Mucosa of descending colon (tissue), 3 donors: ENCODE measurements around the gene CENPH. TPM values are rescaled to one million over a fixed set of nuclear protein-coding genes. Genes with fewer than 3 reads are reported as not detected.
"Not testable (repeated sequence)": the region's sequence is repeated elsewhere in the genome, so short reads cannot be mapped to it uniquely, and the experiment has no call there.

Experiments used
- ATAC-seq: fragments of 200-7000 bp; cut with Tn5 transposase; one replicate; pipeline ENCODE4 v1.9.1; 2020; ENCODE audit warnings: mild to moderate bottlenecking, moderate library complexity
- DNase-seq, 3 donors: peaks; one replicate each; pipeline ENCODE4 v3.0.0-alpha.2; 2020
- H3K36me3 ChIP-seq: fragments of 200-600 bp; one replicate; pipeline ENCODE4 v1.8.0; 2021; ENCODE audit warnings: low read depth, mild to moderate bottlenecking
- H3K4me1 ChIP-seq: fragments of 200-600 bp; one replicate; pipeline ENCODE4 v1.8.0; 2021; ENCODE audit warnings: low read depth, mild to moderate bottlenecking
- H3K4me3 ChIP-seq: fragments of 200-600 bp; one replicate; pipeline ENCODE4 v1.8.0; 2021; ENCODE audit warnings: mild to moderate bottlenecking
- H3K9me3 ChIP-seq: fragments of 200-600 bp; one replicate; pipeline ENCODE4 v1.8.0; 2021; ENCODE audit warnings: mild to moderate bottlenecking
- intact Hi-C, 2 donors: fragments of 100-400 bp; cut with DNase I in 1 of 2; cut with micrococcal nuclease in 1 of 2; formaldehyde crosslinking; loops; one replicate each; pipeline versions ENCODE4 v1.11.0 to v1.11.1; 2022; cut with DNase I, micrococcal nuclease
- total RNA-seq, 3 donors: library from RNA; stranded (reverse); fragmentation: NEBNext Ultra II Directional in 2 of 3; extraction: Animal tissue kit (Norgen Biotek cat#: 25700) in 2 of 3; gene quantifications; one replicate each; pipeline versions ENCODE4 v1.2.1 to v1.2.4, GENCODE V29; 2021 to 2023
- TF ChIP-seq, protein P1 (sequence below): fragments of 200-600 bp; IDR thresholded peaks from one replicate; pipeline ENCODE4 v1.8.0; 2022; ENCODE audit warnings: antibody characterized with exemption, mild to moderate bottlenecking
- donor health status: DM: no; HTN: no; CAD: no; lungs with moderate emphysema.
- donor health status: DM: no; HTN: no; CAD: no.
- donor health status: DM: no; HTN: yes; CAD: no.

Gene CENPH
- total RNA-seq, 3 donors from 2014 or later, result 1.5 to 9.6 (median 1.6) TPM

DNA sequence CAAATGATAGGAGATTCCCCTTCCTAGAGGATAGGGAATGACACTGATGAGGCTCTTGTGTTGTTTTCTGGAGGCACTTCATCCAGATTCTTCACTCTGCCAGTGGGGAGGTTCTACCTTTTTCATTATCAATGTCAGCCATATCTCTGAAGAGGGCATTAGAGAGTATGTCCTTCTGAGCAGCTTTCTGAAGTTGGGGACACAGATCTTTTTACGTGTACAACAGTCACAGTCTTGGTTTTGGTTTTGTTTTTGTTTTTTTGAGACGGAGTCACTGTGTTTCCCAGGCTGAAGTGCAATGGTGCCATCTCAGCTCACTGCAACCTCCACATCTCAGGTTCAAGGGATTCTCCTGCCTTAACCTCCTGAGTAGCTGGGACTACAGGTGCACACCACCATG is 22.6 kb downstream of the CENPH start:
- TF ChIP-seq, protein P1, sequence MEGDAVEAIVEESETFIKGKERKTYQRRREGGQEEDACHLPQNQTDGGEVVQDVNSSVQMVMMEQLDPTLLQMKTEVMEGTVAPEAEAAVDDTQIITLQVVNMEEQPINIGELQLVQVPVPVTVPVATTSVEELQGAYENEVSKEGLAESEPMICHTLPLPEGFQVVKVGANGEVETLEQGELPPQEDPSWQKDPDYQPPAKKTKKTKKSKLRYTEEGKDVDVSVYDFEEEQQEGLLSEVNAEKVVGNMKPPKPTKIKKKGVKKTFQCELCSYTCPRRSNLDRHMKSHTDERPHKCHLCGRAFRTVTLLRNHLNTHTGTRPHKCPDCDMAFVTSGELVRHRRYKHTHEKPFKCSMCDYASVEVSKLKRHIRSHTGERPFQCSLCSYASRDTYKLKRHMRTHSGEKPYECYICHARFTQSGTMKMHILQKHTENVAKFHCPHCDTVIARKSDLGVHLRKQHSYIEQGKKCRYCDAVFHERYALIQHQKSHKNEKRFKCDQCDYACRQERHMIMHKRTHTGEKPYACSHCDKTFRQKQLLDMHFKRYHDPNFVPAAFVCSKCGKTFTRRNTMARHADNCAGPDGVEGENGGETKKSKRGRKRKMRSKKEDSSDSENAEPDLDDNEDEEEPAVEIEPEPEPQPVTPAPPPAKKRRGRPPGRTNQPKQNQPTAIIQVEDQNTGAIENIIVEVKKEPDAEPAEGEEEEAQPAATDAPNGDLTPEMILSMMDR, result no peak
- Histone ChIP-seq H3K4me1 (no peaks in the 10 kb centered on the region), H3K36me3 (no peaks in the 10 kb centered on the region), H3K4me3 (no peak overlapping the region), H3K9me3 (no peaks in the 10 kb centered on the region)
- intact Hi-C loops, result no loop called here
- DNase-seq (no peak), ATAC-seq (peak; percentile 22)

DNA sequence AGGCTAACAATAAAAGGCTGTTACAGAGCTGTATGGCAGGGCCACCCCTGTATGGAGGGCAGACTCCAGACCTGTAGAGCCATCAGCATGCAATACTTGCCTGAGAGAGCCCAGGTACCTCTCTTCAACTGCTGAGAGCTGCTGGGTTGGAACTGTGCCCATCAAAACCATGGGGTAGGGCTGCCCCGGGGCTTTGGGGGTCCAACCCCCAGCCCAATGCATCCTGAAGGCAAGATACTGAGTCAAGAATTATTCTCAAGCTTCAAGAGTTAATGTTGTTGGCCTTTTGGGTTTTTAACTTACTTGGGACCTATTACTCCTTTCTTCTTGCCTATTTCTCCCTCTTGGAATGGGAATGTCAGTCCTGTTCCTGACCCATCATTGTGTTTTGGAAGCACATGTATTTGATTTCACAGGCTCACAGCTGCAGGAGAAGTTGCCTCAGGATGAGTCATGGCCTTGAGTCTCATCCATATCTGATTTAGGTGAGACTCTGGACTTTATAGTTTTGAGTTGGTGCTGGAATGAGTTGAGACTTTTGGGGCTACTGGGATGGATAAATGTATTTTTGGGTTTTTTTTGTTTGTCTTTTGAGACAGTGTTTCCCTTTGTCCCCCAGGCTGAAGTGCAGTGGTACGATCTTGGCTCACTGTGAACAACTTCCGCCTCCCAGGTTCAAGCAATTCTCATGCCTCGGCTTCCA is 24.3 kb downstream of the CENPH start:
- ATAC-seq, result no peak
- H3K4me1 ChIP-seq, result peaks cover 1% of the 10 kb centered on the region

DNA sequence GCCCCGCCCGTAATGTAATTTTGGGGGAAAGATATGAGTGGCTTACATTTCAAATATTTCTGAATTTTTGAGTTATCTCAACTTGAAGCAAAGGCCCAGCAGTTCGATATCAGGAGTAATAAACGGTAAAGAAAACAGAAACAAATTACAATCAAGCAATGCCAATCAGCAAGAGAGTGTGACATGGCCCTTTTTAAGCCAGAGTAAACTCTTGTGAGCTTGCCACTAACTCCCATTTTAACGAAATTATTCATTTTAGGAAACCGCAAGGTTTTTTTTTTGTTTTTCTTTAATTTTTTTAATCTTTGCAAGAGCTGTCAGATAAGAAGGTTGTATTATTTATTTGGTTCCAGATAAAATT is 27.7 kb downstream of the CENPH start:
- TF ChIP-seq, protein P1, result no peak
- DNase-seq (no peak), ATAC-seq (no peak)

More for the DNA sequence above, 24.3 kb downstream of the CENPH start:
- intact Hi-C loops, result no loop called here
- DNase-seq, result no peak
- Histone ChIP-seq H3K36me3 (no peaks in the 10 kb centered on the region), H3K4me3 (no peak overlapping the region), H3K9me3 (no peaks in the 10 kb centered on the region)
- TF ChIP-seq, protein P1, result no peak

DNA sequence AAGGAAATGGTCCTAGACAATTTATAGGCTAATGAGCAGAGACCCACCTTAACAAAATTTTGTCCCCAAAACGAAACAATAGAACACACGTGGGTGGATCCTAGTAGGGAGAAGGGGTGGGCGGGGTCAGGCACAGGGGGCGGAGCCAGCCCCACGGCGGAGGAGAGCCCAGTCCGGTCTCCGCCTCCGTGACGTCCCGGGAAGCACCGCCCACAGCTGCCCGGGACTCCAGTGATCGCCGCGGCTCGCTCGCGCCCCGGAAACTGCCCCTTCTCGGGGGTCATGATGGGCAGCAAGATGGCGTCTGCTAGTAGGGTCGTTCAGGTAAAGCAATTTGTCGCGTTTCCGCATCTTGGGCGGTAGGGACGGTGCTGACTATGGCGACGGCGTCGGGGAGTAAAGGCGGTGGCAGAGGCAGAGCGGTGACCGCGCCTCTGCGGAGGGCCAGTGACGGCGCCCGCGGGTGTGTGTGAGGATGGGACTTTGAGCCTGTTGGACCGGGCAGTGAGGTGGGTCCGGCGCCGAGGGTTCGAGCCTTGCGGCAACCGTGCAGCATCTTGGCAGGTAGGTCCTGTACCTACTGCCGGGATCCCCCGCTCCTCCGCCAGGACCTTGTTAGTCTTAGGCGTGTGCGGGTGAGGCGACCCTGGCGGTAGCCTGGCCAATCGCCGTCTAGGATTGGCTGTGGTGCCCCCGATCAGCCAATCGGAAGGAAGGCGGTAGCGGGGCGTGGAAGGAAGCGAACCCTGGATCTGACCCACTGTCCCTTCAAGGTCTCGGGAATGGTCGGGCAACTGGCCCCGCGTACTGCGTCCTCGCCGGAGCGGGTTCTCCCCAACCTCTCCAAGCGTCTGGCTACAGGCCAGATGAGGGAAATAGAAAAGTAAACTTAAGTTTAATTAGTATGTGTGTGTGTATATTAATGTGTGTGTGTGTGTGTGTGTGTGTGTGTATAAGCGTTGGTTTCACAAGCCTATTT is 28.5 kb downstream of the CENPH start:
- DNase-seq, result peak; percentile 98 to 100 (median 99)
- peak; percentile 98 for ATAC-seq
- no peaks in the 10 kb centered on the region for H3K36me3 ChIP-seq
- H3K4me3 ChIP-seq, result peak overlapping the region; percentile 97
- no peaks in the 10 kb centered on the region for H3K9me3 ChIP-seq
- intact Hi-C loops, result no loop called here
- TF ChIP-seq, protein P1, result no peak
- peaks cover 8% of the 10 kb centered on the region for H3K4me1 ChIP-seq

More for the DNA sequence above, 27.7 kb downstream of the CENPH start:
- Histone ChIP-seq H3K36me3 (no peaks in the 10 kb centered on the region), H3K4me3 (no peak overlapping the region), H3K9me3 (no peaks in the 10 kb centered on the region), H3K4me1 (peaks cover 8% of the 10 kb centered on the region)
- intact Hi-C loops, result no loop called here

DNA sequence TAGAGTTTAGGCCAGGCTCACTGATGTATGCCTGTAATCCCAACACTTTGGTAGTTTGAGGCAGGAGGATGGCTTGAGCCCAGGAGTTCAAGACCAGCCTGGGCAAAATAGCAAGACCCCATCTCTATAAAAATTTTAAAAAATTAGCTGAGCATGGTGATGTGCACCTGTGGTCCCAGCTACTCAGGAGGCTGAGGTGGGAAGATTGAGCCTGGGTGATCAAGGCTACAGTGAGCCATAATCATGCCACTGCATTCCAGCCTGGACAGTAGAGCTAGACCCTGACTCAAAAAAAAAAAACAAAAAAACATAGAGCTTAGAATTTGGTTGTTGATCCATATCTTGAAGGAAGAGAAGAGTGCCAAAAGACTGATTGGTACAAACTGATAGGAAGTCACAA is 30.6 kb downstream of the CENPH start:
- Histone ChIP-seq H3K36me3 (no peaks in the 10 kb centered on the region), H3K4me3 (no peak overlapping the region), H3K9me3 (no peaks in the 10 kb centered on the region), H3K4me1 (peaks cover 8% of the 10 kb centered on the region)
- DNase-seq, result no peak
- TF ChIP-seq, protein P1, result no peak
- intact Hi-C loops, result no loop called here
- no peak for ATAC-seq

DNA sequence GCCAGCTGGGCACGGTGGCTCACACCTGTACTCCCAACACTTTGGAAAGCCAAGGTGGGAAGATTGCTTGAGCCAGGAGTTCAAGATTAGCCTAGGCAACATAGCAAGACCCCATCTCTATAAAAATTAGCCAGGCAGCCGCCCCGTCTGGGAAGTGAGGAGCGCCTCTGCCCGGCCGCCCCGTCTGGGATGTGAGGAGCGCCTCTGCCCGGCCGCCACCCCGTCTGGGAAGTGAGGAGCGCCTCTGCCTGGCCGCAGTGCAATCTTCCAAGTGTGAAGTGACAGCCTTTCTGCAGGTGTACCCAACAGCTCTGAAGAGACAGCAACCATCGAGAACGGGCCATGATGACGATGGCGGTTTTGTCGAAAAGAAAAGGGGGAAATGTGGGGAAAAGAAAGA is 31.0 kb downstream of the CENPH start:
- ATAC-seq, DNase-seq, H3K4me1 ChIP-seq, H3K4me3 ChIP-seq, H3K9me3 ChIP-seq, intact Hi-C loops, H3K36me3 ChIP-seq: not testable (repeated sequence)

DNA sequence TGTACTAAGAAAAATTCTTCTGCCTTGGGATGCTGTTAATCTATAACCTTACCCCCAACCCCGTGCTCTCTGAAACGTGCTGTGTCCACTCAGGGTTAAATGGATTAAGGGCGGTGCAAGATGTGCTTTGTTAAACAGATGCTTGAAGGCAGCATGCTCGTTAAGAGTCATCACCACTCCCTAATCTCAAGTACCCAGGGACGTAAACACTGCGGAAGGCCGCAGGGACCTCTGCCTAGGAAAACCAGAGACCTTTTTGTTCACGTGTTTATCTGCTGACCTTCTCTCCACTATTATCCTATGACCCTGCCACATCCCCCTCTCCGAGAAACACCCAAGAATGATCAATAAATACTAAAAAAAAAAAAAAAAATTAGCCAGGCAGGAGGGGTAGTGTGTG is 31.4 kb downstream of the CENPH start:
- not testable (repeated sequence) for H3K9me3 ChIP-seq

More for the DNA sequence above, 31.4 kb downstream of the CENPH start:
- H3K36me3 ChIP-seq, intact Hi-C loops, H3K4me3 ChIP-seq, H3K4me1 ChIP-seq, DNase-seq, ATAC-seq: not testable (repeated sequence)
